Endothelial cell of umbilical vein (primary cell): ENCODE measurements around the gene SMIM3.

Experiments used
- EZH2 ChIP-seq: IDR thresholded peaks from 2 replicates; pipeline ENCODE4 v1.6.1; 2012; ENCODE audit warnings: borderline replicate concordance, low read depth, mild to moderate bottlenecking, moderate library complexity, low read length, inconsistent platforms; ENCODE audit not compliant: severe bottlenecking
- FOS ChIP-seq: IDR thresholded peaks from 2 replicates; pipeline ENCODE4 v1.6.1; 2011; ENCODE audit warnings: mild to moderate bottlenecking, low read length, moderate library complexity, borderline replicate concordance; ENCODE audit not compliant: insufficient read depth
- GATA2 ChIP-seq: IDR thresholded peaks from 2 replicates; pipeline ENCODE4 v1.7.0; 2011; ENCODE audit warnings: low read depth, mild to moderate bottlenecking, moderate library complexity, mixed read lengths, low read length; ENCODE audit not compliant: insufficient read length, insufficient read depth
- JUN ChIP-seq: IDR thresholded peaks from 2 replicates; pipeline ENCODE4 v1.6.1; 2011; ENCODE audit warnings: borderline replicate concordance, low read depth; ENCODE audit not compliant: insufficient read length, insufficient read depth
- MYC ChIP-seq: IDR thresholded peaks from one replicate; pipeline ENCODE4 v1.6.1; 2011; ENCODE audit warnings: mild to moderate bottlenecking, low read depth, low read length
- POLR2A ChIP-seq: IDR thresholded peaks from 2 replicates; pipeline ENCODE4 v1.6.1; 2012; ENCODE audit warnings: low read depth, mild to moderate bottlenecking, control low read depth, low read length
- POLR2AphosphoS5 ChIP-seq: IDR thresholded peaks from 2 replicates; pipeline ENCODE4 v1.6.1; 2012; ENCODE audit warnings: low read depth, mild to moderate bottlenecking, control low read depth, low read length, moderate library complexity; ENCODE audit not compliant: insufficient read depth
- TF ChIP-seq, protein P1 (sequence below), 2 donors: IDR thresholded peaks; 1 replicate in 1 of 2; 2 replicates in 1 of 2; pipeline ENCODE4 v1.5.1; 2011; ENCODE audit warnings: low read length in 2 of 2, mild to moderate bottlenecking in 2 of 2, moderate library complexity in 2 of 2, control low read depth in 1 of 2, inconsistent platforms in 1 of 2, low read depth in 1 of 2; ENCODE audit not compliant: insufficient read depth in 1 of 2; ENCODE audit errors: extremely low read depth in 1 of 2
- TF ChIP-seq, protein P2 (sequence below): IDR thresholded peaks from 2 replicates; pipeline ENCODE4 v1.6.1; 2011; ENCODE audit not compliant: insufficient read depth, insufficient read length

DNA sequence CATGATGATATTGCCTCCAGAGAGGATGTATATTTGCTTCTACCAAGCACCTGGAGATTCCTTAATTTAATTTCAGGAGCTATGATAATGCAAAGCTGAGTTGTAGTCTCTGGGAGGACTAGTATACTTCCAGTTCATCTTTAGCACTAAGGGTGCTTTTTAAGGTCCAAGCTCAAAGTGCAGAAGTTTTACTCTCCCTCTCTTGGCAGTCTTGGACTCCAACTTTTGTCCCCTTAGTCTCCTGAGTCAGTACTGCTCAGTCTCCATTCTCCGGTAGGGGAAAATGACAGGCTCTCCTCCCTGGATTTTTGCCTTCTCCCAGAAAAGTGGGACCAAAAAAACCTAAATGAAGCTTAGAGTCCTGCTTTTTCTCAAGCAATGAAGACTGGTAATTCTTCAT lies 8.3 kb downstream of the SMIM3 start:
- TF ChIP-seq, protein P1, sequence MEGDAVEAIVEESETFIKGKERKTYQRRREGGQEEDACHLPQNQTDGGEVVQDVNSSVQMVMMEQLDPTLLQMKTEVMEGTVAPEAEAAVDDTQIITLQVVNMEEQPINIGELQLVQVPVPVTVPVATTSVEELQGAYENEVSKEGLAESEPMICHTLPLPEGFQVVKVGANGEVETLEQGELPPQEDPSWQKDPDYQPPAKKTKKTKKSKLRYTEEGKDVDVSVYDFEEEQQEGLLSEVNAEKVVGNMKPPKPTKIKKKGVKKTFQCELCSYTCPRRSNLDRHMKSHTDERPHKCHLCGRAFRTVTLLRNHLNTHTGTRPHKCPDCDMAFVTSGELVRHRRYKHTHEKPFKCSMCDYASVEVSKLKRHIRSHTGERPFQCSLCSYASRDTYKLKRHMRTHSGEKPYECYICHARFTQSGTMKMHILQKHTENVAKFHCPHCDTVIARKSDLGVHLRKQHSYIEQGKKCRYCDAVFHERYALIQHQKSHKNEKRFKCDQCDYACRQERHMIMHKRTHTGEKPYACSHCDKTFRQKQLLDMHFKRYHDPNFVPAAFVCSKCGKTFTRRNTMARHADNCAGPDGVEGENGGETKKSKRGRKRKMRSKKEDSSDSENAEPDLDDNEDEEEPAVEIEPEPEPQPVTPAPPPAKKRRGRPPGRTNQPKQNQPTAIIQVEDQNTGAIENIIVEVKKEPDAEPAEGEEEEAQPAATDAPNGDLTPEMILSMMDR (IDR thresholded peaks at IDR 0.05; ENCODE audit: extremely low read depth in 1 of 2, insufficient read depth in 1 of 2, low read depth in 1 of 2, low read length in 2 of 2) = no peak
- TF ChIP-seq, protein P2, sequence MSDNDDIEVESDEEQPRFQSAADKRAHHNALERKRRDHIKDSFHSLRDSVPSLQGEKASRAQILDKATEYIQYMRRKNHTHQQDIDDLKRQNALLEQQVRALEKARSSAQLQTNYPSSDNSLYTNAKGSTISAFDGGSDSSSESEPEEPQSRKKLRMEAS = no peak
- TF ChIP-seq MYC (no peak), EZH2 (no peak), JUN (no peak), POLR2AphosphoS5 (no peak), POLR2A (no peak), FOS (no peak), GATA2 (no peak)
